NCI-H2171 (cell line): ENCODE data around the gene DPF3.

Source experiments
- DNase-seq: peaks from one replicate; lab custom pipeline; 2025; lab: John Stamatoyannopoulos, UW

Gene DPF3

GRCh38 chr14:72614365-72614764, 279.5 kb downstream of the DPF3 start:
- DNase-seq = no peak

GRCh38 chr14:72613975-72614319, 280.0 kb downstream of the DPF3 start:
- no peak for DNase-seq

GRCh38 chr14:72613231-72613974, 280.5 kb downstream of the DPF3 start:
- DNase-seq = no peak

GRCh38 chr14:72612041-72612440, 281.9 kb downstream of the DPF3 start:
- no peak for DNase-seq

- no peak for DNase-seq
Measured at GRCh38 chr14:72611506-72611905, 282.4 kb downstream of the DPF3 start.

- DNase-seq = no peak
Measured at GRCh38 chr14:72610831-72611200, 283.1 kb downstream of the DPF3 start.

GRCh38 chr14:72610096-72610830, 283.6 kb downstream of the DPF3 start:
- DNase-seq = no peak

- DNase-seq = no peak
Measured at GRCh38 chr14:72609205-72609916, 284.5 kb downstream of the DPF3 start.

- no peak for DNase-seq
Measured at GRCh38 chr14:72608391-72609204, 285.3 kb downstream of the DPF3 start.

GRCh38 chr14:72607386-72608130, 286.3 kb downstream of the DPF3 start:
- no peak for DNase-seq

GRCh38 chr14:72606879-72607278, 287.0 kb downstream of the DPF3 start:
- DNase-seq = no peak

GRCh38 chr14:72605921-72606220, 288.0 kb downstream of the DPF3 start:
- no peak for DNase-seq

- peak; percentile 39 for DNase-seq
Measured at GRCh38 chr14:72605096-72605920, 288.6 kb downstream of the DPF3 start.

- no peak for DNase-seq
Measured at GRCh38 chr14:72604133-72604532, 289.8 kb downstream of the DPF3 start.

- DNase-seq = no peak
Measured at GRCh38 chr14:72603639-72604038, 290.3 kb downstream of the DPF3 start.

- DNase-seq = no peak
Measured at GRCh38 chr14:72600551-72601330, 293.2 kb downstream of the DPF3 start.

- DNase-seq = no peak
Measured at GRCh38 chr14:72599579-72600470, 294.1 kb downstream of the DPF3 start.

- no peak for DNase-seq
Measured at GRCh38 chr14:72598306-72598705, 295.6 kb downstream of the DPF3 start.
